GM21786 (cell line): ENCODE data around the gene DLG5.
A peak's percentile ranks its signal among the peaks of the same experiment; 100 is the strongest.

Experiments
- ATAC-seq: cut with Tn5 transposase; IDR thresholded peaks from one replicate; pipeline ENCODE4 v1.9.1; 2021; ENCODE audit not compliant: unreplicated experiment

DLG5 gene

GRCh38 chr10:77844713-77845445, 81.7 kb downstream of the DLG5 start:
- ATAC-seq: no peak

GRCh38 chr10:77844177-77844576, 82.4 kb downstream of the DLG5 start:
- no peak for ATAC-seq

DNA sequence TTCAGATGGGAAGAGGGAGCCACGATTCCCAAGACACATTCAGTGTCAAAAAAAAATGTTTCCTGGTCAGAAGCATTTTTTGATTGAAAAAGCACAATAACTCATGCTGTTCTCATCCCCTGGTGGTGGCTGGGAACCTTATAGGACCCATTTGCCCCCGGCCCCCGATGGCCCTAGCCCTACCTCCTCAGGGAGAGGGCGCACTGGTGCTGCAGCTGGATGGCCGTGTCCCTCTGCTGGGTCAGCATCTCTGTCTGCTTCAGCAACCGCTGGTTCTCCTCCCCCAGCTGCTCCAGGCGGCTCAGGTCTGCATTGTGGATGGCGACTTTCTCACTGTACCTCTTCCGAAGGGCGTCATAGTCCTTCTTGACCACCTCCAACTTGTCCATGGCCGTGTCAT, 83.3 kb downstream of the DLG5 start:
- no peak for ATAC-seq

GRCh38 chr10:77842652-77843212, 83.8 kb downstream of the DLG5 start:
- no peak for ATAC-seq

DNA sequence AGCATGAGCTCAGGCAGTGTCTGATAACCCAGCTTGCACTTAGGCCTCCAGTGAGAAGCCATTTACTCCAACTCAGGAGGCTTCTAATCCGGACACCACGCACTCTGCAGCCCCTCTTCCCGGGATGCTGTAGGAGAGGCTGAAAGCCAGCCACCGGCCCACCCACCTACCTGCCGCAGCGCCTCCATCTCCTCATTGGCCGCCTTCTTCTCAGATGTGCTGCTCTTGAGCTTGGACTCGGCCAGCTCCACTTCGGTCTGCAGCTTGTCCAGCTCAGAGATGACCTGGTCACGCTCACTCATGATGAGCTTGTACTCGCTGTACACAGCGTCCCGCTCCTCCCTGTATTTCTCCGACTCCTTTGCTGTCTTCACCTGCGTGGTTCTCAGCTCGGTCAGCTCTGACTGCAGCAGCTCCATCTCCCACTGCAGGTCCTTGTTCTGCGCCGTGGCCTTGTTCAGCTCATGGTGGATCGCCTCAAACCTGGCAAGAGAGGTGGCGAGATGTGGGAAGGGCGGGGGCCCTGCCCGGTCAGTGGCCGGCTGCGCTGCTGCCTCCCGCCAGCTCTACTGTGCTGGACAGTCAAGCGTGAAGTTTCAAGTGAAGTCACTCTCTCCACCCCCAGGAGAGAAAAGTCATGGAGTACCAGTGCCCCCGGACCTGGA, 84.7 kb downstream of the DLG5 start:
- no peak for ATAC-seq

DNA sequence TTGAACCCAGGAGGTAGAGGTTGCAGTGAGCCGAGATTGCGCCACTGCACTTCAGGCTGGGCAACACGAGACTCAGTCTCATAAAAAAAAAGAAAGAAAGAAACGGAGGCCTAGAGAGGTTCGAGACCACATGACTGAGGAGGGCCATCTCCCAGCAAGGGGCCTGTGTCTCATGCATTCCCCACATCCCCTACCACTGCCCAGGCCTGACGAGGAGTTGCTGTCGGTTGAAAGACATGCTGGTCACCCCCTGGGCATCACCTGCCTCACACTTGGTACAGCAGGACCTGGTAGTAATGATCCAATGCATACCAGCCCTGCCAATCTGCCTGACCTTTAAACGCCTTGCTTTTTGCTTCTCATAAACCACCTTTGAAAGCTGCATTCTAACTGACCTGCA, 85.9 kb downstream of the DLG5 start:
- ATAC-seq: no peak

DNA sequence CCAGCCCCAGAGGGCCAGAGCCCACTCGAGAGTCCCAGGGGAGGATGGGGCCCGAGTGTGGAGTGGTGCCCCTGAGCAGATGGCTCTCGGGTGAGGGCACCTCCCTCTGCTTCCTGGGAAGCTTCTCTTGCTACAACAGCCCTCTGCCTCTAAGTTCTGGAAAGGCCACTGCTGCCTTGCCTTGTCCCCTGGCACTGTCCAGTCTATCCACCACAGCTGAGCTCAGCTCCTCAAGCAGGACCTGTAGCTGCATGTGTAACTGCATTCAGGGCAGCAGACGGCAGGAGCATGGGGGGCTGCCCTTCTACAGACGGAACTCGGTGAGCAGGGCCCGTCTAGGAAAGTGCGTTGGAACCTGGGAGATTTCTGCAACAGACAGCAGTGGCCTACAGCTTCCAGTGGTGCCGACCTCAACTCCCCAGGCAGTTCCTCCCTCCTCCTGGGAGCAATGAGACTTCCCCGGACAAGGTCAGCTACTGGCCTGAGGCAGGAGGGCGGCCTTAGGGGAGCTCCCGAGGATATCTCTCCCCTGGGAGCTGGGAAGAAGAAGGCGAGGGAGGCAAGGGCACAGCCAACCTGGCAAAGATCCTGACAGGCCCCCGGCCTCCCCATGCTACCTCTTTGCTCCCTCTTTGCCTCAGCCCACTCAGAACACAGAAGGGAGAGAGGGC, 88.5 kb downstream of the DLG5 start:
- ATAC-seq: no peak

- ATAC-seq: peak; percentile 82
These were observed 89.2 kb downstream of the DLG5 start for GRCh38 chr10:77837248-77837924.

DNA sequence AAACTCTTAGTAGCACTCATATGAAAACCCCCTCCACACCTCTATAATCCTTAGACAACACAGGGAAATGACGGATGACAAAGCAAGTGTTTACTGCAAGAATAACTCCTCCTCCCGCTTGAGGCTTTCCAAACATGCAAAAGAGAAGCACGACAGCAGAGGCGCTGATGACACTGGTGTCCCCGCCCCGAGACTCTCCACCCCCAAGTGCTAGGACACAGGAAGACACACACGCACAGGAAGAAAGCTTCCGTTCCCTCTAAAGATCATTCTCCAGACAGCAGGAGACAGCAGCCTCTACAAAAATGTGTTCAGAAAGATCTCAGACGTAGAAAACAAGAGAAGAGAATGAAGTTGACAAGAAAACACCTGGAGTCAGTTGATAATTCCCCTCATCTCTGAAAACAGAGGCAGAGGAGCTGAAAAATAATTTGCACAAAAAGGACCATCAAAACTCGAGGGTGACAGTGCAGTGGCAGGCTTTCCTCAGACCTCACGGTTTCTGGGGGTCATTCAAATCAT, 90.2 kb downstream of the DLG5 start:
- ATAC-seq: peak; percentile 49

DNA sequence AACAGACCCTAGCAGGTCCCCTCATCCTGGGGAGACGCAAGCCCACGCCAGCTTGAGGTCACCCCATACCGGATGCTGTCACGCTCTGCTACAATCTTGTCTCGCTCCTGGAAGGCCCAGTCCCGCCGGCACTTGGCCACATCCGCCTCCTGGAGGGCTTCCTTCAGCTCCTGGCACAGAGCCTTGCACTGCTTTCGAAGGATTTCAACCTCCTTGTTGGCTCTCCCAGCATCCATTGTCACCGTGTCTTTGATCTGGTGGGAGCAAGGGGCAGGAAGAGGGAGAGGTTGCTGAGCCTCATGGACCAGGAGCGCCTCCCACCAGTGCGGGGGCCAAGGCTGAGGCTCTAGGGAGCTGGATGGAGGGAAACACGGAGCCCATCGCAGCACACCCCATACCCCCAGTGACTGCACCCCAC, 90.9 kb downstream of the DLG5 start:
- no peak for ATAC-seq

DNA sequence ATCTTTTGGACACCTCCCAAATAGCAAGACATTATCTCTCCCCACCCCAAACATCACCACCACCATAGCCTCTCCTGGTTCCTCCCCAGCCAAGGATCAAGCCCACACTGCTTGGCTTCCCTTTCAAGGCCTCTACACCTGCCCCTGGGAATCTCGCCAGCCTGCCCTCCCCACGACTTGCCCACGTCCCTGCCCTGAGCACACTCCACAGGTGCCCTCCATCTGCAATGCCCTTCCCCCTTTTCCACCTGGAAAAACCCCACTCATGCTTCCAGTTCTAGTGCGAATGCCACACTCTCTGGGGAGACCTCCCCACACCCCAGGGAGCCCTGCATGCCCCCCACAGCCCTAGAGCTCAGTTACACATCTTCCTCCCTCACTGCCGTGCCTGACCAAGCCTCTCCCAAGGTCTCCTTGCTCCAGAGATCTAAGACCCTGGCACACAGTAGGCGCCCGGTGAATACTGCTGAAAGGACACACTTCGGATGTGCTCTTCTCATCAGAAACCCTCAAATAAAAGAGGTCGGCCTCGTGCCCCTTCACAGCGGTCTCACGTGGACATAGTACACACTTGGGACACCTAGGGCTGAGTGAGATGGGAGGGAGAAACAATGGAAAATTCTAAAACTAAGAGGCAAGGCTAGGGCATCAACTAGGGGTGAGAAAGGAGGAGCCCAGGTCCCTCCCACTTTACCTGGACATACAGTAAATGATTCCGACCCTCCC, 91.4 kb downstream of the DLG5 start:
- no peak for ATAC-seq

DNA sequence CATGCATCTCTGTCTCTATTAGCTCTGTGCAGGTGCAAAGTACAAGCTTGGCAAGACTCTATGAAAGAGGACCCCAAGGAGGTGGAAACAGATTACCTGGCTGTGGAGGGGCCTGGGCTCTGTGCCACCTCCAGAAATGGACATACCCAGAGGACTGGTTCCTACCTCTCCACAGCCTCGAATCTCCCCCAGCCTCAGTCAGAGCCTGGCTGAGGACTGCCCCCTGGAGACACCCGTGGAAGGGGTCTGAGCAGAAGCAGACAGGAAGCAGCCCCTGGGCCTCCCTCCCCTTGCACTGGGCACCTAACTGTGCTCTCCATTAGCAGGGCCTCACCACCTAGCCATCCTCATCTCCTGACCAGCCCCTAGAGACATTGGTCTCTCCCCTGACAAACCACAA, 92.0 kb downstream of the DLG5 start:
- ATAC-seq: no peak

DNA sequence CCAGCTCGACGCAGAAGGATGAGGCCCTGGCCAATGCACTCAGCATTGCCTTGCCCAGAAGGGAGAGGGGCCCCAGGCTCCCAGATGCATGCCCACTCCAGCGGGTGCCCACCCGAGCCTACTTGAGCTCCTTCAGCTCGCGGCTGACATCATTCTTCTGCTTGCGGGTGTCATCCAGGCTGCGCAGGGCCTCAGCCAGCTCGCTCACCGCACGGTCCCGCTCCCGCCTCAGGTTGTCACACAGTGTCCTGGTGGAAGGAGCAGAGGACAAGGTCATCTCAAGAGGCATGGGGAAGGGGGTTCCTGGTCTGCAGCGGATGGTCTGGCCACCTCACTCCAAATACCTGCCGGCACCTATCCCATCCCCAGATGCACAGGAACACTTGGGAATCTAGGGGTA, 92.8 kb downstream of the DLG5 start:
- no peak for ATAC-seq

DNA sequence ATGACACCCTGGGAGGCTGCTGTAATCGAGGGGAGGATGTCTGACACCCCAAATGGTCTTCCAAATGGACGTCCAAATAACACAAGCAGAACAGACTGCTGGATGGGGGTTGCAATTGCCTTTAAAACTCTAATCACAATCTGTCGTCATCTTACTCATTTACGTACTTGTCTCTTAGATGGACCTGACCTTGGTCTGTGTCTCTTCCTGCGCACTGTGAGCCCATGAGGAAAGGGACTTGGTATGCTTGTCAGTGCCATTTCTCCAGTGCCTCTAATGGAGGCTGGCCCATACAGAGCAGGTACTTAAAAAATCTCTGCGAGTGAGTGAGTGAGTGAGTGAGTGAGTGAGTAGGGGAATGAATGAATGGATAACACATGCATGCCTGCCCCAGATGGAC, 93.3 kb downstream of the DLG5 start:
- ATAC-seq: no peak

DNA sequence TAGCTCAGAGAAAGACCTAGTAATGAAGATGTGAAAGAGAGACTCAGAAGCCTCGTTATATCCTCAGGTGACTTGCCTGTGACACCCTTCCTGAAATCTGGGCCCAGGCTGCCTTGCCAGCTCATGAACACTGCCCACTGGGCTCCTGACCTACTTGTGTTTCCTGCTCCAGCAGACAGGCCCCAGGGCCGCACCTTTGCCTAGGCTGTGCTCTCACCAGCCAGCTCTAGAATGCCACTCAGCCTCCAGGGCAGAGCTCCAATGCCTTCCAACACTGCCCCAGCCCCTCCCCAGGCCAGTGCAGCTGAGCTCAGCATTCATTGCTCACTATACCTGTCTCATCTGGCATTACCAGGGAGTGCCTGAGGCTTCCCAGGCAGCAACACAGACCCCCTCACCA, 94.3 kb downstream of the DLG5 start:
- ATAC-seq: no peak

DNA sequence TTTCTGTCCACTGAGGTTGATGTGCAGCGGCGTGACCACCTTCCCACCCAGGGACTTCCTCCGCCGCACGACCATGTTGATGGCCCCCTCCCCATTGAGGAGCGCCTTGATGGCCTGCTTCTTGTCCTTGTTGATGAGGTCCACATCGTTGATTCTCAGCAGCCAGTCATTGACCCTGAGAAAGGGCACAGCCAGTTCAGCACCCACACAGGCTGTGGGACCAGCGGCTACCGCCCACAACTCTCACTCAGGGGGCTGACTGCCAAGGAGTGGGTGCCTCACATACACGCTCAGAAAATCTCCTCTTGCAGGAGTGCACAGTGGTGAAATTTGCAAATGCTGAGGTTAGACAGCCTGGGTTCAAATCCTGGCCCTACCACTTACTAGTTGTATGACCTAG, 97.2 kb downstream of the DLG5 start:
- no peak for ATAC-seq

DNA sequence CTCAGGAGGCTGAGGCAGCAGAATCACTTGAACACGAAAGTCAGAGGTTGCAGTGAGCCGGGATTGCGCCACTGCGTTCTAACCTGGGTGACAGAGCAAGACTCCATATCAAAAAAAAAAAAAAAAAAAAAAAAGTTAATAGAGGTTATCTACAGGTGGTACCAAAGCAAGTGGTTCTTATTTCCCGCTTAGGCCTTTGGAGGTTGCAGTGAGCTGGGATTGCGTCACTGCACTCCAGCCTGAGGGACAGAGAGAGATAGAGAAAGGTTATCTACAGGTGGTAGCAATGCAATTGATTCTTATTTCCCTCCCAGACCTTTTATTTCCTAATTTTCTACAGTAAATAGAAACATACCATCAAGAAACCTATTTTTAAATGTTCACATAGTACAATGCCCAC, 98.2 kb downstream of the DLG5 start:
- no peak for ATAC-seq

- no peak for ATAC-seq
These were observed 99.2 kb downstream of the DLG5 start for GRCh38 chr10:77827366-77827765.

GRCh38 chr10:77825965-77826364, 100.6 kb downstream of the DLG5 start:
- ATAC-seq: no peak

DNA sequence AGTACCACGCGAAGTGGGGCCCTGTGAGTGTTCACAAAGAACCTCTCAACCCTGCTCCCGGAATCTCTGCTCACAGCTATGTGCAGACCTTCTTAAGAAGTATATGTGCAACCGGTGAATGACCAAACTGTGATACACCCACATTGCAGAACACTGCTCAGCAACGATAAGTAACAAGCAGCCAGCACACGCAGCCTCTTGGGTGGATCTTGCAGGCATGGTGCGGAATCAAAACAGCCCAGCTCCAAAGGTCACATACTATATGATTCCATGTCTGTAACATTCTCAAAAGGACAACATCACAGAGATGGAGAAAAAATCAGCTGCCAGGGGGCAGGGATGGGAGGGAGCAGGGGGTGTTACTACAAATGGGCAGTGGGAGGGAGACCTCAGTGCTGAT, 101.6 kb downstream of the DLG5 start:
- no peak for ATAC-seq
